GM12878 (cell line): Measurements from ENCODE around the gene ATXN1. TPM values are rescaled to one million over a fixed set of nuclear protein-coding genes. Genes with fewer than 3 reads are reported as not detected.

Experiments
- ATAC-seq: fragments of 200-7000 bp; cut with Tn5 transposase; 3 replicates; pipeline ENCODE4 v1.9.1; 2020; ENCODE audit warnings: mild to moderate bottlenecking, moderate library complexity
- BruUV-seq: library from RNA; stranded (reverse); fragments of 400-500 nt; replicated peaks from 2 replicates; lab custom pipeline; 2021; lab: Mats Ljungman, UMichigan
- CTCF ChIA-PET: fragments of 300-600 bp; sonication (Branson Sonifier 250); formaldehyde crosslinking; extraction: SDS; loops from one replicate; lab custom pipeline; 2021; ENCODE audit warnings: inconsistent platforms; lab: Yijun Ruan, JAX
- POLR2A ChIA-PET: fragments of 350-600 bp; formaldehyde crosslinking; extraction: SDS; loops from one replicate; lab custom pipeline; 2021; ENCODE audit warnings: inconsistent platforms; lab: Charles Lee
- RAD21 ChIA-PET: fragments of 300-600 bp; sonication (Branson Sonifier 250); formaldehyde crosslinking; loops from one replicate; lab custom pipeline; 2023; ENCODE audit warnings: antibody characterized with exemption; ENCODE audit not compliant: unreplicated experiment; lab: Charles Lee
- SMC1A ChIA-PET: fragments of 300-600 bp; sonication (Branson Sonifier 250); formaldehyde crosslinking; loops from one replicate; lab custom pipeline; 2023; ENCODE audit not compliant: unreplicated experiment, uncharacterized antibody; lab: Charles Lee
- DNase-seq: peaks from one replicate; pipeline ENCODE4 v3.0.0-alpha.2; 2011; ENCODE audit warnings: low read depth, low spot score
- FAIRE-seq: peaks from 3 replicates; lab custom pipeline; 2011; peaks lifted over from hg19 to GRCh38; lab: Jason Lieb, UNC
- H2AFZ ChIP-seq: 2 replicates; pipeline ENCODE4 v1.6.0; 2011; ENCODE audit warnings: low read depth, low read length, control low read depth; ENCODE audit not compliant: control insufficient read depth
- H3K27ac ChIP-seq: 2 replicates; pipeline ENCODE4 v1.5.1; 2011; ENCODE audit warnings: control low read depth; ENCODE audit not compliant: control insufficient read depth, insufficient read depth
- H3K27me3 ChIP-seq, 2 experiments: replicated peaks in 1 of 2; 2 replicates each; pipeline versions ENCODE4 v1.6.0 to v1.6.1; 2011; ENCODE audit warnings: low read length in 1 of 2; ENCODE audit not compliant: control insufficient read depth in 2 of 2, insufficient read depth in 2 of 2
- H3K36me3 ChIP-seq, 2 experiments: 2 replicates each; pipeline ENCODE4 v1.5.1; 2011; ENCODE audit warnings: low read length in 1 of 2; ENCODE audit not compliant: control insufficient read depth in 2 of 2, insufficient read depth in 2 of 2
- H3K4me1 ChIP-seq: 2 replicates; pipeline ENCODE4 v1.6.1; 2011; ENCODE audit warnings: mild to moderate bottlenecking, low read length, moderate library complexity, mixed read lengths; ENCODE audit not compliant: control insufficient read depth, insufficient read depth
- H3K4me2 ChIP-seq: 2 replicates; pipeline ENCODE4 v1.6.0; 2011; ENCODE audit warnings: control low read depth; ENCODE audit not compliant: control insufficient read depth, insufficient read depth
- H3K4me3 ChIP-seq: fragments of 200-600 bp; sonication (generic); 2 replicates; pipeline ENCODE4 v1.5.1; 2016
- H3K79me2 ChIP-seq: 2 replicates; pipeline ENCODE4 v1.6.0; 2011; ENCODE audit warnings: low read length; ENCODE audit not compliant: control insufficient read depth, insufficient read depth
- H3K9ac ChIP-seq: 2 replicates; pipeline ENCODE4 v1.8.0; 2011; ENCODE audit warnings: low read length, control low read depth, mixed read lengths; ENCODE audit not compliant: control insufficient read depth, insufficient read depth
- H3K9me3 ChIP-seq: replicated peaks from 3 replicates; pipeline ENCODE4 v1.5.1; 2011; ENCODE audit warnings: mild to moderate bottlenecking, low read length; ENCODE audit not compliant: control insufficient read depth, insufficient read depth
- H4K20me1 ChIP-seq: 2 replicates; pipeline ENCODE4 v1.6.0; 2011; ENCODE audit not compliant: control insufficient read depth, insufficient read depth
- CHD1 ChIP-seq: IDR thresholded peaks from 2 replicates; pipeline ENCODE4 v1.6.1; 2012; ENCODE audit warnings: low read depth, low read length, improper control_type of control experiment
- E4F1 ChIP-seq: fragments of 450-650 bp; IDR thresholded peaks from 2 replicates; pipeline ENCODE4 v1.6.1; 2018; ENCODE audit warnings: borderline replicate concordance, mild to moderate bottlenecking; ENCODE audit not compliant: partially characterized antibody
- ETV6 ChIP-seq, 2 experiments: fragments of 450-650 bp in 1 of 2; IDR thresholded peaks in 1 of 2; conservative IDR thresholded peaks in 1 of 2; 2 replicates each; pipeline ENCODE4 v1.6.1; 2014; ENCODE audit warnings: antibody characterized with exemption in 1 of 2, borderline replicate concordance in 1 of 2, low read depth in 1 of 2, mild to moderate bottlenecking in 1 of 2, moderate library complexity in 1 of 2
- FOS ChIP-seq: IDR thresholded peaks from 3 replicates; pipeline ENCODE4 v1.6.1; 2011; ENCODE audit warnings: borderline replicate concordance; ENCODE audit not compliant: insufficient read length; ENCODE audit errors: extremely low read depth
- NFXL1 ChIP-seq: fragments of 450-650 bp; IDR thresholded peaks from 2 replicates; pipeline ENCODE4 v1.6.1; 2017; ENCODE audit warnings: antibody characterized with exemption, mild to moderate bottlenecking, borderline replicate concordance
- NFYB ChIP-seq: IDR thresholded peaks from 2 replicates; pipeline ENCODE4 v1.6.1; 2011; ENCODE audit warnings: low read depth, mild to moderate bottlenecking, low read length, improper control_type of control experiment, moderate library complexity; ENCODE audit not compliant: insufficient read depth
- POLR2AphosphoS5 ChIP-seq: IDR thresholded peaks from 2 replicates; pipeline ENCODE4 v1.6.1; 2011; ENCODE audit warnings: mild to moderate bottlenecking, low read length, inconsistent platforms
- PRDM15 ChIP-seq: fragments of 450-650 bp; formaldehyde crosslinking; IDR thresholded peaks from 2 replicates; pipeline ENCODE4 v1.4.0; 2020; ENCODE audit warnings: mild to moderate bottlenecking, moderate library complexity
- SMAD5 ChIP-seq: IDR thresholded peaks from 2 replicates; pipeline ENCODE4 v1.6.1; 2016; ENCODE audit warnings: antibody characterized with exemption, low read depth
- ZBED1 ChIP-seq: IDR thresholded peaks from 2 replicates; pipeline ENCODE4 v1.6.1; 2016; ENCODE audit warnings: borderline replicate concordance
- ZNF217 ChIP-seq: fragments of 450-650 bp; IDR thresholded peaks from 2 replicates; pipeline ENCODE4 v1.6.1; 2017; ENCODE audit warnings: antibody characterized with exemption, mild to moderate bottlenecking
- WGBS: methylation state at CpG from one replicate; pipeline ENCODE4 v1.1.6; 2016; ENCODE audit warnings: low lambda C conversion rate; ENCODE audit not compliant: insufficient replicate concordance, insufficient coverage; ENCODE audit errors: missing lambda C conversion rate; 5-methylcytosine and 5-hydroxymethylcytosine counted together
- in situ Hi-C: fragments of 300-500 bp; cut with MboI; formaldehyde crosslinking; loops from 9 replicates; pipeline ENCODE4 v1.14.3; 2018; ENCODE audit warnings: mixed read lengths
- intact Hi-C: fragments of 100-400 bp; cut with micrococcal nuclease; formaldehyde crosslinking; loops from one replicate; pipeline ENCODE4 v1.14.2; 2022; ENCODE audit not compliant: unreplicated experiment
- polyA plus RNA-seq, 11 experiments: library from polyadenylated mRNA; depleted of rRNA in 4 of 11; unstranded in 6 of 11; stranded (reverse) in 5 of 11; fragments of >200 nt; fragmentation: Nextera tagmentation in 4 of 11; fragmentation: Illumina TruSeq in 1 of 11; extraction: Ambion mirVana in 4 of 11; extraction: Trizol in 1 of 11; gene quantifications; 1 replicate in 1 of 11; 2 replicates in 10 of 11; pipeline versions ENCODE4 v1.2.1 to v1.2.3, GENCODE V29; 2011 to 2016; ENCODE audit warnings: inconsistent platforms in 2 of 11, missing spikeins in 2 of 11, low read depth in 1 of 11
- total RNA-seq, 4 experiments: library from RNA; depleted of rRNA in 3 of 4; stranded (reverse); fragments of >200 nt in 3 of 4; fragmentation: Illumina TruSeq in 1 of 4; extraction: Trizol in 1 of 4; gene quantifications; 2 replicates each; pipeline versions ENCODE4 v1.2.1 to v1.2.3, GENCODE V29; 2013 to 2021

The ATXN1 gene
- total and polyA plus RNA-seq, 10 of the 15 experiments (the other 5 are each of a cell fraction or from before 2014, with no cell fraction given) = 12.2 to 51.2 (median 20.5) TPM

GRCh38 chr6:16251706-16252105 is 509.6 kb downstream of the ATXN1 start:
- Histone ChIP-seq H2AFZ (no peak overlapping the region), H3K4me1 (no peaks in the 10 kb centered on the region), H4K20me1 (no peaks in the 10 kb centered on the region), H3K4me2 (no peak overlapping the region), H3K4me3 (no peak overlapping the region), H3K36me3 (no peaks in the 10 kb centered on the region), H3K9ac (no peak overlapping the region), H3K79me2 (no peaks in the 10 kb centered on the region), H3K27me3 (no peaks in the 10 kb centered on the region), H3K27ac (no peak overlapping the region), H3K9me3 (no peaks in the 10 kb centered on the region)
- in situ Hi-C loops = no loop called here
- TF ChIP-seq FOS (no peak), SMAD5 (no peak), CHD1 (no peak), PRDM15 (no peak), E4F1 (no peak), NFYB (no peak), POLR2AphosphoS5 (no peak), ETV6 (conservative IDR thresholded peaks at IDR 0.05 in 1 of 2, IDR thresholded peaks at IDR 0.05 in 1 of 2; ENCODE audit: borderline replicate concordance in 1 of 2, low read depth in 1 of 2) (no peak), ZNF217 (no peak), ZBED1 (no peak), NFXL1 (no peak)
- DNase-seq (no peak), ATAC-seq (no peak), FAIRE-seq (no peak)
- BruUV-seq = no TSS peak
- ChIA-PET RAD21 (no interaction called here), CTCF (no interaction called here), POLR2A (no interaction called here), SMC1A (no interaction called here)
- intact Hi-C loops = no loop called here
- 21% methylated on average over 2 of the region's 2 CpGs for WGBS
